Measurements from ENCODE around the gene RTN4R. TPM values are rescaled to one million over a fixed set of nuclear protein-coding genes. Genes with fewer than 3 reads are reported as not detected.

RTN4R gene
- total and polyA plus RNA-seq, 2 donors (not counting 1 experiment from before 2014, with no cell fraction given), result 0.99 to 2.0 TPM

DNA sequence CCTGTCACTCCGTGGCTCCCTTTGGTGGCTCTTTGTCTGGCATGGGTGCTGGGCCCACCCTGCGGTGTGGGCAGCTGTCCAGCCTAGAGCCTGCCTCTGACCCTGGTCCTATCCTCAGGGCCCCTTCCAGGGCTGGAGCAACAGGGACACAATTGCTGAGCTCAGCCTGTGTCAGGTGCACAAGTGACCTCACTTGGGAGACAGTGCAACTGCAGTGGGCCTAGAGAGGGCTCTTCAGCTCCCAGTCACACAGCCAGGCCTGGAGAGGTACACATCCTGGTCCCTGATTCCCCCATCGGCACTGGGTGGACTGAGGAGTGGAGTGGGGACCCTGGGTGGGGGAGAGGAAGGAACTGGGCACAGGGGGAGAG is 43.9 kb downstream of the RTN4R start:
- Histone ChIP-seq H3K9ac (ENCODE audit: insufficient read depth, low read length) (no peak overlapping the region), H3K36me3 (ENCODE audit: control insufficient read depth, insufficient read depth, low read length) (no peaks in the 10 kb centered on the region), H3K27ac (ENCODE audit: insufficient read depth, low read length) (no peak overlapping the region), H3K27me3 (ENCODE audit: control insufficient read depth, insufficient read depth, low read length) (peaks cover 4% of the 10 kb centered on the region), H3K4me1 (ENCODE audit: control insufficient read depth, extremely low read depth, insufficient read depth, low read length) (no peaks in the 10 kb centered on the region), H3K79me2 (ENCODE audit: control insufficient read depth, insufficient read depth, low read length) (no peaks in the 10 kb centered on the region), H4K20me1 (ENCODE audit: control insufficient read depth, extremely low read depth, insufficient read depth, low read length) (no peaks in the 10 kb centered on the region), H3K4me2 (ENCODE audit: extremely low read depth, insufficient read depth, low read length) (no peak overlapping the region), H3K4me3 (replicated peaks in 1 of 4; ENCODE audit: control extremely low read depth in 1 of 4, insufficient read depth in 1 of 4, low read depth in 3 of 4, low read length in 4 of 4) (no peak overlapping the region), H3K9me3 (ENCODE audit: control insufficient read depth, insufficient read depth, low read depth, low read length) (no peaks in the 10 kb centered on the region), H2AFZ (ENCODE audit: low read length) (no peak overlapping the region)
- TF ChIP-seq, protein P1, sequence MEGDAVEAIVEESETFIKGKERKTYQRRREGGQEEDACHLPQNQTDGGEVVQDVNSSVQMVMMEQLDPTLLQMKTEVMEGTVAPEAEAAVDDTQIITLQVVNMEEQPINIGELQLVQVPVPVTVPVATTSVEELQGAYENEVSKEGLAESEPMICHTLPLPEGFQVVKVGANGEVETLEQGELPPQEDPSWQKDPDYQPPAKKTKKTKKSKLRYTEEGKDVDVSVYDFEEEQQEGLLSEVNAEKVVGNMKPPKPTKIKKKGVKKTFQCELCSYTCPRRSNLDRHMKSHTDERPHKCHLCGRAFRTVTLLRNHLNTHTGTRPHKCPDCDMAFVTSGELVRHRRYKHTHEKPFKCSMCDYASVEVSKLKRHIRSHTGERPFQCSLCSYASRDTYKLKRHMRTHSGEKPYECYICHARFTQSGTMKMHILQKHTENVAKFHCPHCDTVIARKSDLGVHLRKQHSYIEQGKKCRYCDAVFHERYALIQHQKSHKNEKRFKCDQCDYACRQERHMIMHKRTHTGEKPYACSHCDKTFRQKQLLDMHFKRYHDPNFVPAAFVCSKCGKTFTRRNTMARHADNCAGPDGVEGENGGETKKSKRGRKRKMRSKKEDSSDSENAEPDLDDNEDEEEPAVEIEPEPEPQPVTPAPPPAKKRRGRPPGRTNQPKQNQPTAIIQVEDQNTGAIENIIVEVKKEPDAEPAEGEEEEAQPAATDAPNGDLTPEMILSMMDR (conservative IDR thresholded peaks at IDR 0.05 in 1 of 2, IDR thresholded peaks at IDR 0.05 in 1 of 2; ENCODE audit: low read depth in 1 of 2, low read length in 2 of 2), result no peak
- TF ChIP-seq EZH2 (IDR thresholded peaks at IDR 0.05; ENCODE audit: low read length, missing control alignments), result no peak
- DNase-seq (ENCODE audit: low read depth in 2 of 2), result no peak

DNA sequence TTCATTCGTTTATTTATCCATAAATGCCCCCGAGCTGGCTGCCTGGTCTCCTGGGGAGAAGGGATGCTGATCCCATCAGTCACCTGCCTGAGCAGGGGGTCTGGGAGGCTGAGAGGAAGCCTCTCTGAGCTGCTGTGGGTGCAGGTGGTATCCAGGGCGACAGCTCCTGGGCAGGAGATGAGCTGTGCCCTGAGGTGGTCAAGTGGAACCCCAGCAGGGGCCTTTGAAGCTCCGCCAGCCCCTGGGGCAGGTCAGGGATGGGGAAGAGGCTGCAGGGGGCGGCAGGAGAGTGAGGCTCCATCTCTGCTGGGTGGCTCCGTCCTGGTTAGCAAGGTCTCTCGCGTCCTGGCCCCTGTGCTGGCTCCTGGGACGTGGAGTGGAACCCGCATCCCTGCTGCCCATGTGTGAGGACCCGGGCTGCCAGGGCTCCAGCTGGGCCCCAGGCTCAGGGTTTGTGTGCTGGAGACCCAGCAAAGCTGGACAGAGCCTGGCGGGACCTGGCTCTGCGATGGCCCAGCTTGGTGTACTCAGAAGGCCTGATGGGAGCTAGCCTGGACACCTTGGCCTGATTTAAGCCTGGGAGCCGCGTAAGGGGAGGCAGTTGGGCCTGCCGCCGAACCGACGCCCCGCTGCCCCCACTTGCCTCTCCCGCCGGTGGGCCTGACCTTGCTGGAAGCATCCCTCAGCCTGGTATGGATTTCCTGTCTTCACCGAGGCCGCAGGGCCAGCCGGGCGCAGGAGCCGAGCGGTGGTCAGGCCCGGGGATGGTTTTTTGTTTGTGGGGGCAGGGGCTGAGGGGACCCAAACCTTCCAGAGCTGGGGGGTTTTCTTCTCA is 44.5 kb downstream of the RTN4R start:
- Histone ChIP-seq H3K4me2 (ENCODE audit: extremely low read depth, insufficient read depth, low read length) (no peak overlapping the region), H4K20me1 (ENCODE audit: control insufficient read depth, extremely low read depth, insufficient read depth, low read length) (no peaks in the 10 kb centered on the region), H3K9ac (ENCODE audit: insufficient read depth, low read length) (no peak overlapping the region), H2AFZ (ENCODE audit: low read length) (no peak overlapping the region), H3K36me3 (ENCODE audit: control insufficient read depth, insufficient read depth, low read length) (no peaks in the 10 kb centered on the region), H3K4me1 (ENCODE audit: control insufficient read depth, extremely low read depth, insufficient read depth, low read length) (no peaks in the 10 kb centered on the region), H3K9me3 (ENCODE audit: control insufficient read depth, insufficient read depth, low read depth, low read length) (no peaks in the 10 kb centered on the region), H3K4me3 (replicated peaks in 1 of 4; ENCODE audit: control extremely low read depth in 1 of 4, insufficient read depth in 1 of 4, low read depth in 3 of 4, low read length in 4 of 4) (no peak overlapping the region), H3K79me2 (ENCODE audit: control insufficient read depth, insufficient read depth, low read length) (no peaks in the 10 kb centered on the region), H3K27me3 (ENCODE audit: control insufficient read depth, insufficient read depth, low read length) (no peaks in the 10 kb centered on the region), H3K27ac (ENCODE audit: insufficient read depth, low read length) (no peak overlapping the region)
- DNase-seq (ENCODE audit: low read depth in 2 of 2), result no peak
- TF ChIP-seq, protein P1 (conservative IDR thresholded peaks at IDR 0.05 in 1 of 2, IDR thresholded peaks at IDR 0.05 in 1 of 2; ENCODE audit: low read depth in 1 of 2, low read length in 2 of 2), result no peak
- no peak for TF ChIP-seq EZH2 (IDR thresholded peaks at IDR 0.05; ENCODE audit: low read length, missing control alignments)

DNA sequence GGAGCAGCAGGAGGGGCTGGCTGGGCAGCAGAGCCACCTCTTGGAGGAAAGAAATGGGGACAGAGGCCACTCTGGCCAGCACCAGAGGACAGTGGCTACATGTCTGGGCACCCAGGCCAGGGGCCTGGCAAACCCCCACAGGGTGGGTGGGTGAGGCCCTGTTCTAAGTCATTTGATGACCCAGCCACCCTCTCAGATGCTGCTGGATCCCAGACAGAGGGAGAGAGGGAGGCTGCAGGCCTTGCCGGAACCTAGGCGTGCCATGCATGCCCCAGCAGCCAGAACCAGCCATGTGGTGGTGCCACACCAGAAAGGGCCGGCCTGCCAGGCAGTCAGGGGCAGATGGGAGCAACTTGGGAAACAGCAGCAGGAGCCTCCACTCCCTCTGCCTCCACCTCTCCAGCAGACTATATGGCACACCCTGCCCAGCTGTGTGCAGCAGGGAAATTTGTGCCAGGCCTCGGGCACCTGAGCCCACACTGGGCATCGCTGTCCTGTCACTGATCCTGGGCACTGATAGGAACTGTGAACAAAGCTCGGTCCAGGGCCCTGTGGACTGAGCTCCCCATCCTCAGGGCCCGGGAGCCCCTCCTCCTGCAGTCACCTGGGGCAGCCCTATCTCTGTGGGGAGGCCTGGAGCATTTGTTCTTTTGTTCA is 45.2 kb downstream of the RTN4R start:
- H3K9me3 ChIP-seq (ENCODE audit: control insufficient read depth, insufficient read depth, low read depth, low read length), result no peaks in the 10 kb centered on the region
- H3K4me2 ChIP-seq (ENCODE audit: extremely low read depth, insufficient read depth, low read length), result no peak overlapping the region
- TF ChIP-seq EZH2 (IDR thresholded peaks at IDR 0.05; ENCODE audit: low read length, missing control alignments), result no peak
- TF ChIP-seq, protein P1 (conservative IDR thresholded peaks at IDR 0.05 in 1 of 2, IDR thresholded peaks at IDR 0.05 in 1 of 2; ENCODE audit: low read depth in 1 of 2, low read length in 2 of 2), result no peak
- H3K27me3 ChIP-seq (ENCODE audit: control insufficient read depth, insufficient read depth, low read length), result no peaks in the 10 kb centered on the region
- no peaks in the 10 kb centered on the region for H4K20me1 ChIP-seq (ENCODE audit: control insufficient read depth, extremely low read depth, insufficient read depth, low read length)
- no peak overlapping the region for H3K4me3 ChIP-seq (replicated peaks in 1 of 4; ENCODE audit: control extremely low read depth in 1 of 4, insufficient read depth in 1 of 4, low read depth in 3 of 4, low read length in 4 of 4)
- H3K4me1 ChIP-seq (ENCODE audit: control insufficient read depth, extremely low read depth, insufficient read depth, low read length), result no peaks in the 10 kb centered on the region
- no peak overlapping the region for H3K9ac ChIP-seq (ENCODE audit: insufficient read depth, low read length)
- no peaks in the 10 kb centered on the region for H3K36me3 ChIP-seq (ENCODE audit: control insufficient read depth, insufficient read depth, low read length)
- H3K79me2 ChIP-seq (ENCODE audit: control insufficient read depth, insufficient read depth, low read length), result no peaks in the 10 kb centered on the region
- DNase-seq (ENCODE audit: low read depth in 2 of 2), result no peak
- no peak overlapping the region for H2AFZ ChIP-seq (ENCODE audit: low read length)
- H3K27ac ChIP-seq (ENCODE audit: insufficient read depth, low read length), result no peak overlapping the region

Measured in fibroblast of lung (primary cell).